Medulla oblongata (tissue), 1 donor: ENCODE measurements around the gene TRAF3IP3.

ENCODE experiments used
- DNase-seq: peaks from one replicate; pipeline ENCODE4 v3.0.0-alpha.2; 2015; ENCODE audit errors: extremely low spot score

Gene TRAF3IP3

GRCh38 chr1:209755926-209756614 lies at the start of gene TRAF3IP3:
TRAF3IP3 (plus strand) TSS chr1:209756053; CDS start chr1:209760040, 3,987 bp downstream.
- peak; percentile 77 for DNase-seq

GRCh38 chr1:209706622-209707021 lies 49.2 kb upstream of the TRAF3IP3 start:
- no peak for DNase-seq

- no peak for DNase-seq
Measured at GRCh38 chr1:209707308-209707707, 48.5 kb upstream of the TRAF3IP3 start.

- peak; percentile 40 for DNase-seq
Measured at GRCh38 chr1:209708297-209708696, 47.6 kb upstream of the TRAF3IP3 start.

- DNase-seq: no peak
Measured at GRCh38 chr1:209710093-209710492, 45.8 kb upstream of the TRAF3IP3 start.

GRCh38 chr1:209710847-209711246 lies 45.0 kb upstream of the TRAF3IP3 start:
- no peak for DNase-seq

GRCh38 chr1:209714338-209714737 lies 41.5 kb upstream of the TRAF3IP3 start:
- DNase-seq: peak; percentile 65

GRCh38 chr1:209715314-209715713 lies 40.5 kb upstream of the TRAF3IP3 start:
- no peak for DNase-seq

- no peak for DNase-seq
Measured at GRCh38 chr1:209717818-209718217, 38.0 kb upstream of the TRAF3IP3 start.

GRCh38 chr1:209720326-209720725 lies 35.5 kb upstream of the TRAF3IP3 start:
- DNase-seq: no peak

GRCh38 chr1:209720826-209721225 lies 35.0 kb upstream of the TRAF3IP3 start:
- DNase-seq: no peak

- DNase-seq: no peak
Measured at GRCh38 chr1:209721323-209721722, 34.5 kb upstream of the TRAF3IP3 start.

GRCh38 chr1:209723265-209723664 lies 32.6 kb upstream of the TRAF3IP3 start:
- no peak for DNase-seq

GRCh38 chr1:209723756-209724693 lies 31.8 kb upstream of the TRAF3IP3 start:
- DNase-seq: no peak

GRCh38 chr1:209727286-209727685 lies 28.6 kb upstream of the TRAF3IP3 start:
- no peak for DNase-seq

- DNase-seq: no peak
Measured at GRCh38 chr1:209727785-209728184, 28.1 kb upstream of the TRAF3IP3 start.

GRCh38 chr1:209728466-209728865 lies 27.4 kb upstream of the TRAF3IP3 start:
- peak; percentile 52 for DNase-seq

GRCh38 chr1:209729436-209729835 lies 26.4 kb upstream of the TRAF3IP3 start:
- DNase-seq: no peak

GRCh38 chr1:209732725-209733124 lies 23.1 kb upstream of the TRAF3IP3 start:
- DNase-seq: no peak

GRCh38 chr1:209733409-209734192 lies 22.3 kb upstream of the TRAF3IP3 start:
- peak; percentile 50 for DNase-seq

- DNase-seq: no peak
Measured at GRCh38 chr1:209736490-209737117, 19.2 kb upstream of the TRAF3IP3 start.

- DNase-seq: no peak
Measured at GRCh38 chr1:209737118-209737505, 18.7 kb upstream of the TRAF3IP3 start.
